Neuronal stem cell (in vitro differentiated cells): ENCODE measurements around the gene ABCB4.
"Not testable (repeated sequence)": the region's sequence is repeated elsewhere in the genome, so short reads cannot be mapped to it uniquely, and the experiment has no call there.

Experiments
- DNase-seq: peaks from one replicate; pipeline ENCODE4 v3.0.0-alpha.2; 2013; ENCODE audit warnings: low spot score
- H2AFZ ChIP-seq: one replicate; pipeline ENCODE4 v1.6.1; 2013; ENCODE audit warnings: mild to moderate bottlenecking, low read length, inconsistent platforms
- H2AK5ac ChIP-seq: 2 replicates; pipeline ENCODE4 v1.6.1; 2013; ENCODE audit warnings: low read depth, mild to moderate bottlenecking, inconsistent platforms, low read length, moderate library complexity, mixed read lengths
- H2BK120ac ChIP-seq: 2 replicates; pipeline ENCODE4 v1.6.1; 2013; ENCODE audit warnings: low read depth, mild to moderate bottlenecking, inconsistent platforms, low read length, moderate library complexity, mixed read lengths
- H2BK12ac ChIP-seq: one replicate; pipeline ENCODE4 v1.6.1; 2013; ENCODE audit warnings: low read length, inconsistent platforms
- H2BK15ac ChIP-seq: 2 replicates; pipeline ENCODE4 v1.6.1; 2013; ENCODE audit warnings: mild to moderate bottlenecking, low read length, inconsistent platforms, mixed read lengths
- H2BK5ac ChIP-seq: one replicate; pipeline ENCODE4 v1.6.1; 2013; ENCODE audit warnings: inconsistent platforms, mild to moderate bottlenecking, low read length, moderate library complexity
- H3K14ac ChIP-seq: one replicate; pipeline ENCODE4 v1.6.1; 2013; ENCODE audit warnings: low read length, inconsistent platforms
- H3K18ac ChIP-seq: 2 replicates; pipeline ENCODE4 v1.6.1; 2013; ENCODE audit warnings: low read length, inconsistent platforms
- H3K23ac ChIP-seq: 2 replicates; pipeline ENCODE4 v1.6.1; 2013; ENCODE audit warnings: low read depth, mild to moderate bottlenecking, mixed read lengths, low read length, inconsistent platforms; ENCODE audit not compliant: poor library complexity
- H3K27ac ChIP-seq: replicated peaks from 3 replicates; pipeline ENCODE4 v1.5.1; 2013; ENCODE audit warnings: low read length, inconsistent platforms
- H3K27me3 ChIP-seq, 3 experiments: 2 replicates each; pipeline ENCODE4 v1.6.1; 2013; ENCODE audit warnings: low read length in 3 of 3, mild to moderate bottlenecking in 2 of 3, inconsistent platforms in 1 of 3, low read depth in 1 of 3, mixed read lengths in 1 of 3, moderate library complexity in 1 of 3; ENCODE audit not compliant: control insufficient read depth in 3 of 3, insufficient read depth in 3 of 3
- H3K36me3 ChIP-seq, 2 donors: replicated peaks in 1 of 2; 2 replicates each; pipeline ENCODE4 v1.6.1; 2013; ENCODE audit warnings: low read length in 2 of 2; ENCODE audit not compliant: control insufficient read depth in 2 of 2, insufficient read depth in 2 of 2
- H3K4ac ChIP-seq: 2 replicates; pipeline ENCODE4 v1.6.1; 2013; ENCODE audit warnings: inconsistent platforms, mild to moderate bottlenecking, low read length, moderate library complexity
- H3K4me1 ChIP-seq, 2 donors: 1 replicate in 1 of 2; 2 replicates in 1 of 2; pipeline ENCODE4 v1.6.1; 2013; ENCODE audit warnings: low read length in 2 of 2, low read depth in 1 of 2; ENCODE audit not compliant: control insufficient read depth in 2 of 2, insufficient read depth in 1 of 2
- H3K4me2 ChIP-seq: one replicate; pipeline ENCODE4 v1.6.1; 2013; ENCODE audit warnings: mild to moderate bottlenecking, low read length, inconsistent platforms; ENCODE audit not compliant: insufficient read depth, poor library complexity, severe bottlenecking
- H3K4me3 ChIP-seq, 2 donors: 2 replicates each; pipeline ENCODE4 v1.5.1; 2013; ENCODE audit warnings: low read length in 2 of 2, mild to moderate bottlenecking in 2 of 2, inconsistent platforms in 1 of 2, moderate library complexity in 1 of 2
- H3K79me1 ChIP-seq: one replicate; pipeline ENCODE4 v1.6.1; 2013; ENCODE audit warnings: low read depth, mild to moderate bottlenecking, inconsistent platforms, low read length, moderate library complexity
- H3K9ac ChIP-seq: one replicate; pipeline ENCODE4 v1.6.1; 2013; ENCODE audit warnings: mild to moderate bottlenecking, low read depth, low read length, inconsistent platforms; ENCODE audit not compliant: poor library complexity
- H3K9me3 ChIP-seq, 2 donors: replicated peaks in 1 of 2; 2 replicates each; pipeline versions ENCODE3 to v1.6.1; 2013; ENCODE audit warnings: low read length in 2 of 2, mild to moderate bottlenecking in 2 of 2, inconsistent platforms in 1 of 2, low read depth in 1 of 2, mixed read lengths in 1 of 2, moderate library complexity in 1 of 2; ENCODE audit not compliant: control insufficient read depth in 2 of 2, insufficient read depth in 1 of 2
- H4K8ac ChIP-seq: one replicate; pipeline ENCODE4 v1.6.1; 2013; ENCODE audit warnings: low read depth, mild to moderate bottlenecking, inconsistent platforms, low read length, moderate library complexity
- H4K91ac ChIP-seq: one replicate; pipeline ENCODE4 v1.6.1; 2013; ENCODE audit warnings: low read length, low read depth, mild to moderate bottlenecking, inconsistent platforms; ENCODE audit not compliant: poor library complexity
- WGBS, 2 donors: extraction: QIAGEN DNeasy Blood & Tissue Kit; methylation state at CpG; one replicate each; pipeline ENCODE4 v1.1.7; 2013; ENCODE audit warnings: missing lambda C conversion rate in 2 of 2, mixed read lengths in 1 of 2; ENCODE audit not compliant: insufficient read length in 2 of 2, insufficient replicate concordance in 1 of 2; ENCODE audit errors: extremely low coverage in 2 of 2; 5-methylcytosine and 5-hydroxymethylcytosine counted together

Gene ABCB4

DNA sequence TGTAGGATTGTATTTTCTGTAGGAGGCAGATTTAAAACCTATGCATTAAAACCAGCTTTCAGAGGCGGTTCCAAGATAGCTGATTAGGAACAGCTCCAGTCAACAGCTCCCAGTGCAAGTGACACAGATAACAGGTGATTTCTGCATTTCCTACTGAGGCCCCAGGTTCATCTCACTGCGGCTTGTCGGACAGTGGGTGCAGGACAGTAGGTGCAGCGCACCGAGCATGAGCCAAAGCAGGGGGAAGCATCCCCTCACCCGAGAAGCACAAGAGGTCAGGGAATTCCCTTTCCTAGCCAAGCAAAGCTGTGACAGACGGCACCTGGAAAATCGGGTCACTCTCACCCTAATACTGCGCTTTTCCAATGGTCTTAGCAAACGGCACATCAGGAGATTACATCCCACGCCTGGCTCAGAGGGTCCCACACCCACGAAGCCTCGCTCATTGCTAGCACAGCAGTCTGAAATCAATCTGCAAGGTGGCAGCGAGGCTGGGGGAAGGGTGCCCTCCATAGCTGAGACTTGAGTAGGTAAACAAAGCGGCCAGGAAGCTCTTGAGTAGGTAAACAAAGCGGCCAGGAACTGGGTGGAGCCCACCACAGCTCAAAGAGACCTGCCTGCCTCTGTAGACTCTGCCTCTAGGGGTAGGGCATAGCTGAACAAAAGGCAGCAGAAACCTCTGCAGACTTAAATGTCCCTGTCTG, 10.5 kb downstream of the ABCB4 start:
- H2AK5ac ChIP-seq = peak overlapping the region; percentile 75
- peak overlapping the region; percentile 89 for H3K18ac ChIP-seq
- H3K27ac ChIP-seq, H2BK120ac ChIP-seq, H3K79me1 ChIP-seq, H3K4me3 ChIP-seq, H3K36me3 ChIP-seq, H3K9me3 ChIP-seq, H3K4ac ChIP-seq, H3K23ac ChIP-seq, H2AFZ ChIP-seq, H3K4me1 ChIP-seq, H4K8ac ChIP-seq, DNase-seq, H2BK12ac ChIP-seq, H4K91ac ChIP-seq, H3K27me3 ChIP-seq: not testable (repeated sequence)
- peak overlapping the region; percentile 21 for H3K9ac ChIP-seq
- WGBS, 2 donors = no CpG with 5 or more reads among the region's 16 CpGs
- H2BK5ac ChIP-seq = peak overlapping the region; percentile 53
- peak overlapping the region; percentile 38 for H3K14ac ChIP-seq
- H3K4me2 ChIP-seq = peak overlapping the region; percentile 23
- peak overlapping the region; percentile 16 for H2BK15ac ChIP-seq

DNA sequence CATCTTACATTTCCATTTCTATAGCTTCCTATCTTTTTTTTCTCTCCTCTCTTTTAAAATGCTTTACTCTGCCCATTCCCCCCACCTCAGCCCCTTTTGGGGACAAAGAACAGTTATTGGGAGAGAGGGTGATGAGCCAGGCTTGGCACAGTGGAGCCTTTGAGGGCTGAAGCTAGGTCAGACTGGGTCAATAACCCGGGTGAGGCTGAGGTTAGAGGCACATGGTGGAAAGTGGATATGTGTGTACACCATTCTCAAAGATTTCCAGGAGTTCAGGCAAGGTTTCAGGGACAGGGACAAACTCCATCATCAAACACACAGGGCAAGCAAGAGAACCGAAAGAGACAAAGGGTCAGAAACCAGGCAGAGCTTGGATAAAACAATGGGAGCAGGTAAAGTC, 11.5 kb downstream of the ABCB4 start:
- H4K8ac ChIP-seq = no peak overlapping the region
- H2BK120ac ChIP-seq = no peak overlapping the region
- H3K4me2 ChIP-seq = no peak overlapping the region
- H3K23ac ChIP-seq = no peak overlapping the region
- H4K91ac ChIP-seq = no peak overlapping the region
- H3K36me3 ChIP-seq = no peaks in the 10 kb centered on the region
- no peaks in the 10 kb centered on the region for H3K27me3 ChIP-seq
- no CpG with 5 or more reads among the region's 2 CpGs for WGBS, 2 donors
- H2AFZ ChIP-seq = no peak overlapping the region
- no peaks in the 10 kb centered on the region for H3K9me3 ChIP-seq
- no peak overlapping the region for H3K14ac ChIP-seq
- H3K9ac ChIP-seq = no peak overlapping the region
- no peak overlapping the region for H3K4me3 ChIP-seq
- H2BK12ac ChIP-seq = no peak overlapping the region
- H3K18ac ChIP-seq = no peak overlapping the region
- H3K4ac ChIP-seq = no peak overlapping the region
- H2AK5ac ChIP-seq = no peak overlapping the region
- no peak overlapping the region for H2BK5ac ChIP-seq
- DNase-seq = no peak
- peaks cover 0 to 6% of the 10 kb centered on the region in 2 donors for H3K4me1 ChIP-seq
- H3K27ac ChIP-seq = no peak overlapping the region
- H3K79me1 ChIP-seq = no peaks in the 10 kb centered on the region
- no peak overlapping the region for H2BK15ac ChIP-seq

DNA sequence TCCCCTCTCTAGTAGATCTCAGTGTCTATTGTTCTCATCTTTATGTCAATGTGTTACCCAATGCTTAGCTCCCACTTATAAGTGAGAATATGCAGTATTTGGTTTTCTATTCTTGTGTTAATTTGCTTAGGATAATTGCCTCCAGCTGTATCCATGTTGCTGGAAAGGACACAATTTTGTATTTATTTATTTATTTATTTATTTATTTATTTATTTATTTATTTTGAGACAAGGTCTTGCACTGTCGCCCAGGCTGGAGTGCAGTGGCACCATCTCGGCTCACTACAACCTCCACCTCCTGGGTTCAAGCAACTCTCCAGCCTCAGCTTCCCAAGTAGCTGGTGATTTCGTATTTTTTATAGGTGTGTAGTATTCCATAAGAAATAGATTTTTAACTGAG, 15.0 kb downstream of the ABCB4 start:
- not testable (repeated sequence) for H3K18ac ChIP-seq, H4K8ac ChIP-seq, H2AK5ac ChIP-seq, H4K91ac ChIP-seq, H3K36me3 ChIP-seq, H3K23ac ChIP-seq, H2AFZ ChIP-seq, H2BK120ac ChIP-seq, H3K4me3 ChIP-seq, H3K9me3 ChIP-seq, H2BK15ac ChIP-seq, H2BK12ac ChIP-seq, H3K27me3 ChIP-seq, H3K4ac ChIP-seq, H3K4me2 ChIP-seq, H3K79me1 ChIP-seq, H2BK5ac ChIP-seq, DNase-seq, H3K27ac ChIP-seq, H3K14ac ChIP-seq, H3K9ac ChIP-seq, H3K4me1 ChIP-seq
- WGBS, 2 donors = no CpG with 5 or more reads among the region's 3 CpGs

DNA sequence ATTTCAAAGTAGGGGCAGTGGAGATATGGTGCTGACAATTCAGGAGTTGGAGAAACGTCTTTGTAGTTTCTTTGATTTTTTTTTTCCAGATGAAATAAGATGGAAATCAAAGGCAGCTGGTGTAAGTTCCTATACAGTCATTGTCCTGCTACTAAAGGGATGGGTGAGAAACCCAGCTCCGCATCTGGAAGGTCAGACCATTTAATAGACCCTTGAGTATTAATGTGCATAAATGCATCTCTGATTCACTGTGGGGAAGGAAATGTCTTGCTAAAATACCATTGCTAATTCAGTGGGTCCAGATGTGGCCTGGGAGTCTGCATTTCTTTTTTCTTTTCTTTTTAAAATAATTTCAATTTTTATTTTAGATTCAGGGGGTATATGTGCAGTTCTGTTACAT, 15.5 kb downstream of the ABCB4 start:
- no peak overlapping the region for H3K27ac ChIP-seq
- no peak overlapping the region for H2BK15ac ChIP-seq
- H3K4ac ChIP-seq = no peak overlapping the region
- peaks cover 5 to 6% of the 10 kb centered on the region in 2 donors for H3K4me1 ChIP-seq
- no peaks in the 10 kb centered on the region for H3K79me1 ChIP-seq
- H3K9me3 ChIP-seq = peaks cover 0 to 3% of the 10 kb centered on the region in 2 donors
- no peak overlapping the region for H3K4me2 ChIP-seq
- no peaks in the 10 kb centered on the region for H3K36me3 ChIP-seq
- no peak overlapping the region for H3K18ac ChIP-seq
- no peak overlapping the region for H2BK5ac ChIP-seq
- H3K27me3 ChIP-seq = no peaks in the 10 kb centered on the region
- no peak overlapping the region for H2AFZ ChIP-seq
- no peak overlapping the region for H2BK120ac ChIP-seq
- WGBS, 2 donors = no CpG with 5 or more reads among the region's 2 CpGs
- no peak overlapping the region for H3K14ac ChIP-seq
- H2AK5ac ChIP-seq = no peak overlapping the region
- H3K23ac ChIP-seq = no peak overlapping the region
- no peak overlapping the region for H4K91ac ChIP-seq
- no peak overlapping the region for H4K8ac ChIP-seq
- H3K4me3 ChIP-seq = no peak overlapping the region
- no peak overlapping the region for H2BK12ac ChIP-seq
- H3K9ac ChIP-seq = no peak overlapping the region
- no peak for DNase-seq
